GM21737 (cell line): ENCODE measurements around the gene SLC11A1.

Experiments used
- ATAC-seq: cut with Tn5 transposase; IDR thresholded peaks from one replicate; pipeline ENCODE4 v1.9.1; 2021; ENCODE audit warnings: mild to moderate bottlenecking, moderate library complexity; ENCODE audit not compliant: unreplicated experiment

SLC11A1 gene

DNA sequence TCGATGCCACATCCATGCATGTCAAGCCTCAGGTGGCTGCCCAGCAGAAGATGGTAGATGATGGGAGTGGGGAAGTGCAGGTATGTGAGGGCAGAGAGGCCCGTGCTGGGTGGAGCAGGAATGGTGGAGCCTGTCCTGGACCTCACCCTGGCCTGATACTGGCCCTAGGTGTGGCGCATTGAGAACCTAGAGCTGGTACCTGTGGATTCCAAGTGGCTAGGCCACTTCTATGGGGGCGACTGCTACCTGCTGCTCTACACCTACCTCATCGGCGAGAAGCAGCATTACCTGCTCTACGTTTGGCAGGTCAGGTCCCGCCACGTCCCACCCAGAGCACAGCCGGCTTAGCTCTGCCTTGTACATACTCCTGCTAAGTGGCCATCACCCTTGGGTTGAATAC is 49.8 kb downstream of the SLC11A1 start:
- ATAC-seq: no peak

DNA sequence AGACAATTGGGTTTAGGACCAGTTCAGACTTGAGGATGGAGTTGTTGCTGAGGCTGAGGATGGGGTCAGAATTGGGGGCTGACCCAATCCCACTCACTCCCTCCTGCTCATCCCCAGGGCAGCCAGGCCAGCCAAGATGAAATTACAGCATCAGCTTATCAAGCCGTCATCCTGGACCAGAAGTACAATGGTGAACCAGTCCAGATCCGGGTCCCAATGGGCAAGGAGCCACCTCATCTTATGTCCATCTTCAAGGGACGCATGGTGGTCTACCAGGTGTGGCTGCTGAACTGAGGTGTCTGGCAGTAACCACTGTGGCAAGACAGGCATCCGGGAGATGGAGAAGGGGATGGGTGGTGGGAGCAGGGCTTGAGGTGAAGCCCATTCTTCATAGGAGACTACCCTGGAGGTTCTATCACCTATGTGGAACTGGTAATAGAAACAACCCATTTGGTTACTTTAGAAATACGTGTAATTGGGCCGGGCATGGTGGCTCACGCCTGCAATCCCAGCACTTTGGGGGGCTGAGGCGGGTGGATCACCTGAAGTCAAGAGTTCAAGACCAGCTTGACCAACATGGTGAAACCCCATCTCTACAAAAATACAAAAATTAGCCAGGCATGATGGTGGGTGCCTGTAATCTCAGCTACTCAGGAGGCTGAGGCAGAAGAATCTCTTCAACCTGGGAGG is 50.7 kb downstream of the SLC11A1 start:
- ATAC-seq: no peak

DNA sequence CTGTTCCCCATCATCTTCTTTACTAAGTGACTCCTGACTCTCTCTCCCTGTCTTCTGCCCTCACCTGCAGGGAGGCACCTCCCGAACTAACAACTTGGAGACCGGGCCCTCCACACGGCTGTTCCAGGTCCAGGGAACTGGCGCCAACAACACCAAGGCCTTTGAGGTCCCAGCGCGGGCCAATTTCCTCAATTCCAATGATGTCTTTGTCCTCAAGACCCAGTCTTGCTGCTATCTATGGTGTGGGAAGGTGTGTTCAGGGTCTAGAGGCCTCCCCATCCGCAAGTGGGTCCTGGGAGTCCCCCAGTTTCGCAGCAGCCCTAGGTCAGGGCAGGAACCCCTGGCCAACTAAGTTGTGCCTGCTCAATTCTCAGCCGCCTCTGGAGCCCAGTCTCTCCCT is 52.4 kb downstream of the SLC11A1 start:
- ATAC-seq: no peak

DNA sequence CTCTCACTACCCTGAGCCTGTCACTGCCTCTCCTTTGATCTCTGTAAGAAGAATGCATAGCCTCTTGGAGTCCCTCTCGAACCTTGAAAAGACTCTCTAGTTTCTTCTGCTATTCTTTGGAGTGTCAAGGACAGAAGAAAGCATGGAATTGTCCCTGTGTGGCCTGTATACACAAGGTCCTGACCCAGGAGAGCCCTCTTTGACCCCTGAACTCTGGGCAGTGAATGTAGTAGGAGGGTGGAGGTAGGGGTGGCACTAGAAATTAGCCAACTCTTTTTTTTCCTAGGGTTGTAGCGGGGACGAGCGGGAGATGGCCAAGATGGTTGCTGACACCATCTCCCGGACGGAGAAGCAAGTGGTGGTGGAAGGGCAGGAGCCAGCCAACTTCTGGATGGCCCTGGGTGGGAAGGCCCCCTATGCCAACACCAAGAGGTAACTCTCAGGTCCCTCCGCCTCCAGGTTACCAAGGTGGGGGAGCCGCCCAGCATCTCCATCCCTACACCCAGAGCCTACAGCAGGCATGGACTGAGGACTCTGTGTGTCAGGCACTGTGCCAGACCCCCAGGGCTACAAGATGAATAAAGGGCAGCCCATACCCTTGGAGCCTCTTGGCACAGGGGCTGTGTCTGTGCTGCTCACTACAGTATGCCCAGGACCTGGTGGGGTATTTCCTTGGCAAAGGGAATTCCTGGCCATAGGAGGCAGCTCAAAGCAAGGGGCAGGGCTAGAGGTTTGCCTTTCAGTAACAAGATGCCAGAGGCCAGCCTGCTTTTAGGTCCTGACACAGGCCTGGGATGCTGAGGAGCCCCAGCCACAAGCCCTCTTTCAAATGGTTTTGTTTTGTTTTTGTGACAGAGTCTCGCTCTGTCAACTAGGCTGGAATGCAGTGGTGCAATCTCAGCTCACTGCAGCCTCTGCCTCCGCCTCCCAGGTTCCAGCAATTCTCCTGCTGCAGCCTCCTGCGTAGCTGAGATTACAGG is 53.2 kb downstream of the SLC11A1 start:
- no peak for ATAC-seq

DNA sequence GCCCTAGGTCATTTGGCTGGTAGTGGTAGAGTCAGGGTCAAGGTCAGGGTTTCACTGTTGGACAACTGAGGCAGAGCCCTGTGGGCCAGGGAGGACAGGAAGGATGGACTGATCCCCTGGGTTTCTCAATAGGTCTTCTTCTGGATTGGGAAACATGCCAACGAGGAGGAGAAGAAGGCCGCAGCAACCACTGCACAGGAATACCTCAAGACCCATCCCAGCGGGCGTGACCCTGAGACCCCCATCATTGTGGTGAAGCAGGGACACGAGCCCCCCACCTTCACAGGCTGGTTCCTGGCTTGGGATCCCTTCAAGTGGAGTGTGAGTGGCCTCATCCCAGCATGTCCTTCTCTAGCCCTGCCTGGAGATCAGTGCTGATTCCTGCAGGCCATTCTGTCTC is 54.9 kb downstream of the SLC11A1 start:
- no peak for ATAC-seq

DNA sequence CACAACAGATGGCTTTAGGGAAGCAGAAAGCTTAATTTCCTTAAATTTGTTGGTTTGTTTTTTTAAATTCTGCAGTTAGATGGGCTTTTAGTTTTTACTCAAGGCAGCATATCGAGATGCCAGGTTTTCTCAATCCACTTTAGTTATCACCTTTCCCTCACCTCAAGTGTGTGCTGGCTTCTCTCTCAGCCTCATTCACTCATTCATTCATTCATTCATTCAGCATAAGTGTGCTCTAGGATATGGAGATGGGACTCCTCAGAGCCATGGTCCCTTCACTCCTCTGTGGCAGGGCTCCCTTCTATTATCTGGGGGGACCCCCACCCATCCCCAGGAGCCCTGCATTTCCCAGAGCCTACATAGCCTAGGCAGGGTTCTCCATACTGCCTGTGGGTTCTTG is 55.9 kb downstream of the SLC11A1 start:
- no peak for ATAC-seq

DNA sequence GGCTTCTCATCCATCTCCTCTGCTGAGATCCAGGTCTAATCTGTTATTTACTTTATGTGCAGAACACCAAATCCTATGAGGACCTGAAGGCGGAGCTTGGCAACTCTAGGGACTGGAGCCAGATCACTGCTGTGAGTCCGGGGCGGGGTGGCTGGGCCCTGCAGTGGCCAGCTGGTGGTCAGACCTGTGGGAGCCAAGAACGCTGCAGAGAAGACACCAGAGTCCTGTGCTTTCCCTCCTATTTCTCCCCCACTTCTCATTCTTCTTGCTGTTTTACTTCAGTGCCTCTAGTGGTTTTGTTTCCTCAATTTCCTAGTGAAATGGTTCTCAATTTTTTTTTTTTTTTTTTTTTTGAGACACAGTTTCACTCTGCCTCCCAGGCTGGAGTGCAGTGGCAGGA is 56.5 kb downstream of the SLC11A1 start:
- no peak for ATAC-seq

DNA sequence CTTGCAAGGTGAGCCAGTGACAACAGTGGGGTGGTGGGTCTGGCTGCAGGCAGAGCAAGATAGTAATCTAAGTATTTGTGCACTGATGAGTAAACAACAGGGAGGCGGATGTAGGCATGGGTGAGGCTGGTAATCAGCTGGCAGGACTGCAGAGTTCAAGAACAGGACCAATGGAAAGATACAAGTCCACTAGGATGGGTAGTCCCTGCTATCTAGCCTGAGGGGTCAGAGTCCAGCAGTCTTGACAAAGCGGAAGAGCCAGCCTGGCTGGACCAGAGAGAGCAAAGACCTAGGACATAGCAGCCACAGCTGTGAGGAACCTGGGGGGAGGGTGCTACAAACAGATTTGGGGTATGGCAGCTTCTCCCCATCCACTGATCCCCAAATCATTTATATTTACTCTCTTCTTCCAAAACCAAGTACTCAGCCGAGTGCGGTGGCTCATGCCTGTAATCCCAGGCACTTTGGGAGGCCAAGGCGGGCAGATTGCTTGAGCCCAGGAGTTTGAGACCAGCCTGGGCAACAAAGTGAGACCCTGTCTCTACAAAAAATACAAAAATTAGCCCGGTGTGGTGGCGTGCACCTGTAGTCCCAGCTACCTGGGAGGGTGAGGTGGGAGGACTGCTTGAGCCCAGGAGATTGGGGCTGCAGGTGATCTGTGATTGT is 62.8 kb downstream of the SLC11A1 start:
- ATAC-seq: no peak

DNA sequence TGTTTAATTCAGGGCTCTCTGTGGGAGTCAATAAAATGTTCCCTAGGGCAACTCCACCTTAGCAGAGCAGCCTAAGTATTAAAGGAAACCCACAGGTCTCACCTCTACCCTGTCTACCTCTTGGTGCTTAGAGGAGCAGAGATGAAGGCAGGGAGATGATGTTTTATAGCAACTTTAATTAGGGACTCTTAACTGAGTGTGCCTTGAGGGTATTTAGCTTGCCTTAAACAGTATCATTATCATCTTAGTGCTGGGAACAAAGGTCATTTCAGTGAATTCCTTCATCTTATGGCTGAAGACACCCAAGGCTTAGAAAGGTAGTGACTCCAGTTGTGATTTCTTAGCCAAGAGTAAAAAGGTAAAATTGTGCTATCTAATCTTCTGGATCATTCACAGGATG is 63.5 kb downstream of the SLC11A1 start:
- no peak for ATAC-seq
